GM21360 (cell line): Measurements from ENCODE around the gene KCTD20.

Source experiments
- ATAC-seq: cut with Tn5 transposase; IDR thresholded peaks from one replicate; pipeline ENCODE4 v1.9.1; 2021; ENCODE audit warnings: mild to moderate bottlenecking, moderate library complexity; ENCODE audit not compliant: unreplicated experiment

KCTD20 gene

DNA sequence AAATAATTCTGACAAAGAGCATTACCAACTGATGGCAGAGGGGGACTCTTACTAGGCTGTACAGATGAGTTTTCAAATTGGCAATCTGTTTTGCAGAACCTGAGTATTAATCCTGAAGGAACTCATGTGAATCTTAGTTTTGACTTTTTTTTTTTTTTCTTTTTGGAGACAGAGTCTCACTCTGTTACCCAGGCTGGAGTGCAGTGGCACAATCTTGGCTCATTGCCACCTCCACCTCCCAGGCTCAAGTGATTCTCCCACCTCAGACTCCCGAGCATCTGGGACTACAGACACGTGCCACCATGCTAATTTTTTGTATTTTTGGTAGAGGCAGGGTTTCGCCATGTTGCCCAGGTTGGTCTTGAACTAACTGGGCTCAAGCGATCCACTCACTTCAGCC is 49.3 kb downstream of the KCTD20 start:
- ATAC-seq = no peak

- no peak for ATAC-seq
Measured at GRCh38 chr6:36492621-36493020, 49.8 kb downstream of the KCTD20 start.

DNA sequence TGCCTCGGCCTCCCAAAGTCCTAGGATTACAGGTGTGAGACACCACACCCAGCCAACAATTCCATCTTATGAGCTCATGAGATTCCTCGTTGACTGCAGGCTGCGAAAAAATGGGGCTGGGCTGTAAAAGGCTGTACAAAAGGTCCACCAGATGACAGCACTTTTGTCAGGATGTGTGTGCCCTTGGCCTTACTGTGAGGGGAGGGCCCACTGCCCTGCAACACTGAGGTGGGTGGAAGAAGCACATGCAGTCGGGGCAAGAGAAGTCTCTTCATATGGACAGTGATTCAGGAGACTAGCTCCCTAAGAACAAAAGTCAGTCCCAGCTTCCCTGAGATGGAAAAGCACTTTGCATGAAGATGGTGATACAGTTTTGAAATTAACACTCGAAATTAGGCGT is 50.5 kb downstream of the KCTD20 start:
- no peak for ATAC-seq

DNA sequence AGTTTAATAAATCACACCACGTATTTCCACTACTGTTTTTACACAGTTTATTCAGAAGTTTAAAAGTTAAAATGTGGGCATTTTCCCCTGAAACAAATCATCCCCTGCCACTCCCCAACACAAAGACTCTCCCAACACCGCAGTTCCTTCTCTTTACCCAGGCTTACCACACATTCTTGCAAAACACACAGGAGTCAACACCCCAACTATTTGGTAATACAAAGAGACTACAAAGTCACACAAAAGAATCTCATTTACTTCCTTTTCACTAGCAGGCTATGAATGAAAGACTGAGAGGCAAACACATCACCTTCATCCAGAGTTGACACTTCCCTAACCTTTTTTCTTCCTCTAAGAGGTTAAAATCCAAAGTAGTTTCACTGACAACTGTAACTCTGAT is 51.1 kb downstream of the KCTD20 start:
- no peak for ATAC-seq

GRCh38 chr6:36495086-36495485 is 52.3 kb downstream of the KCTD20 start:
- ATAC-seq = no peak

GRCh38 chr6:36499918-36500317 is 57.1 kb downstream of the KCTD20 start:
- ATAC-seq = no peak

GRCh38 chr6:36501686-36502085 is 58.9 kb downstream of the KCTD20 start:
- ATAC-seq = no peak

GRCh38 chr6:36504181-36504580 is 61.4 kb downstream of the KCTD20 start:
- no peak for ATAC-seq

- no peak for ATAC-seq
Measured at GRCh38 chr6:36504982-36505381, 62.2 kb downstream of the KCTD20 start.

DNA sequence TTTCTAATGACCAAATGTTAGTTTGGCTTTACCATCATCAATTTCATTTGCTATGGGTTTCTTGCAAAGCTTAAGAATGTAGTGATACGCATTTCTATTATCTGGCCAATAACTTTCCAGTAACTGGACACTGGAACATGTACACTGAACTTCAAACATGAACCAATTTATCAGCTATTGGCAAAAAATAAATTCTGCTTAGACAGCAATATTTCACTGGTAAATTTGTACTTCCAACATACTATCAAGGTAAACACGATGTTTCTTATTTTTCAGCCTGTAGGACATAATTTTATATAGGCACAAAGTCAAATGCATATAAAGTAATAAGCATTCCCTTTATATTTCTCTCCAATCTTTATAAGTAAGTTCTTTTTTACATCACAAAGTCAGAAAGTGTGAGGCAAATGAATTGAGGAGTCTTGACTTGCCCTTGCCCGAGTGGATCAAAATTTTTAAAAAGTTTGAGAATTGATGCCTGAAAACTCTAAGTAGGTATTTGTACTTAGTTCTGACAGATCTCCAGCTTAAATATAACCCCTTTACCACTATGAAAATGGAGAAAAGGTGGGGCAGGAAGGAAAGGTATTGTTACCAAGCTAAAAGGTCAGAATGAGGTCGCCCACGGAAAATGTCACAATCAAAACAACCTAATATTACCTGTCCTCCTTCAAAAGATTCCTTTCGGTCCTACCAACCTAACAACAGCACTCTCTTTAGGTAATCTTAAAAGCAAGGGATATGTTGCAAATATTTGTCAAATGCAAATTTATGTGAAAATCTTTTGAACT is 63.1 kb downstream of the KCTD20 start:
- no peak for ATAC-seq

- ATAC-seq = no peak
Measured at GRCh38 chr6:36506611-36507010, 63.8 kb downstream of the KCTD20 start.

GRCh38 chr6:36508532-36508931 is 65.7 kb downstream of the KCTD20 start:
- ATAC-seq = no peak

GRCh38 chr6:36510365-36510764 is 67.6 kb downstream of the KCTD20 start:
- ATAC-seq = no peak

GRCh38 chr6:36514554-36515456 is 72.0 kb downstream of the KCTD20 start:
- no peak for ATAC-seq

GRCh38 chr6:36515844-36516243 is 73.0 kb downstream of the KCTD20 start:
- no peak for ATAC-seq

GRCh38 chr6:36516559-36516958 is 73.8 kb downstream of the KCTD20 start:
- no peak for ATAC-seq

DNA sequence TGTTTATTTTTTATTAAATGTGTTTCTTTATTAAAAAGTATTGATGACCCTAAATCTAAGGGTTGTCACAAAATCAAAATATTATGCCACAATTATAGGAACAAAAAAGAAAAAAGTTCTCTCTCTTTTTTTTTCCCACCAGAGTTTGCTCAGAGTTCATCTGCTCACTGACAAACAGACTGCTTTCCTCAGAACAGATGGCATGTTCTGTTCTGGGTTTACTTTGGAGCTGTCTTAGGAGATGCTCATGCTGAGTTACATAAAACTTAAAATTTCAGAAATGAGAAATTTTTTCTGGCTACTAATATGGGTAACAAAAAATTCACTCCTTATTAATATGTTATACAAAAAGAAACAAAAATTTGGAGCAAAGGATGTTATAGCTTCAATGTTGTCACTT is 74.2 kb downstream of the KCTD20 start:
- no peak for ATAC-seq

DNA sequence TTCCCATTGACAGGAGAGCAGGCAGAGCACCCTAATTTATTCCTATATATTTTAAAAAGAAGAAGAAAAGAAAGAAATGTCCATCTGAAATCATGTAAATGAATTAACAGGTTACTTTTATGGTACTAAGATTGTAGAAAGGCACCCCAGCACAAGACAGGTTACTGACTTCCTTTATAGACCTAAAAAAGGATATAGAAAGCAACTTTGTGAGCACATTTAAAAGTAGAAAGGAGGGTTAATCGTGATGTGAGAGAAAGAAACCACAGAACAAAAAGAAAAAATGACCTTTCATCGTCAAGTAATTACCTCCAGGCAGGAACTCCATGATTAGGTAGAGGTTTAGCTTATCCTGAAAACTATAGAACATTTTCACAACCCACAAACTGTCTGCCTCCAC is 74.6 kb downstream of the KCTD20 start:
- ATAC-seq = no peak

- ATAC-seq = no peak
Measured at GRCh38 chr6:36519352-36519751, 76.6 kb downstream of the KCTD20 start.

GRCh38 chr6:36523451-36523850 is 80.7 kb downstream of the KCTD20 start:
- ATAC-seq = no peak

GRCh38 chr6:36523936-36524499 is 81.2 kb downstream of the KCTD20 start:
- no peak for ATAC-seq

DNA sequence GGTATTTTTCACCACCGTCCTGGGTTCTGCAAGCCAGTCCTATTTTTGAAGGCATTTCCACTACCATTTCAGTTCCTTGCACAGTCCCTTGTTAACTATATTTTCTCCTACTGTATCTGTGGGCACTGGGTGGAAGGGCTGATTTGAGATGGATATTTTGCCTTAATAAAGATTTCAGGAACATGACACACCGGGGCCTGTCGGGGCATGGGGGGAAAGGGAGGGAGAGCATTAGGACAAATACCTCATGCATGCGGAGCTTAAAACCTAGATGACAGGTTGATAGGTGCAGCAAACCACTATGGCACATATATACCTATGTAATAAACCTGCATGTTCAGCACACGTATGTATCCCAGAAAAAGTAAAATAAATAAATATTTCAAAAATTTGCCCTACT is 82.1 kb downstream of the KCTD20 start:
- ATAC-seq = no peak
